ENCODE results near the gene LCT. TPM values are rescaled to one million over a fixed set of nuclear protein-coding genes. Genes with fewer than 3 reads are reported as not detected.

LCT gene
- total and polyA plus RNA-seq, 12 donors = not detected

- 89% methylated on average over 17 of the region's 17 CpGs for WGBS, 2 donors
- H3K9me3 ChIP-seq = no peaks in the 10 kb centered on the region
- H3K27me3 ChIP-seq = no peaks in the 10 kb centered on the region
- TF ChIP-seq CTCF (IDR thresholded peaks at IDR 0.05) = no peak
- H3K4me1 ChIP-seq = no peaks in the 10 kb centered on the region
- ATAC-seq (no peak), DNase-seq (no peak)
- intact Hi-C loops (cut with DNase I) = no loop called here
- no peak overlapping the region for H3K27ac ChIP-seq
- peaks cover 0 to 94% (median 13%) of the 10 kb centered on the region in 9 donors for H3K36me3 ChIP-seq
- no peak overlapping the region for H3K4me3 ChIP-seq
Observed at GRCh38 chr2:135850892-135851668, 14.1 kb upstream of the LCT start.

DNA sequence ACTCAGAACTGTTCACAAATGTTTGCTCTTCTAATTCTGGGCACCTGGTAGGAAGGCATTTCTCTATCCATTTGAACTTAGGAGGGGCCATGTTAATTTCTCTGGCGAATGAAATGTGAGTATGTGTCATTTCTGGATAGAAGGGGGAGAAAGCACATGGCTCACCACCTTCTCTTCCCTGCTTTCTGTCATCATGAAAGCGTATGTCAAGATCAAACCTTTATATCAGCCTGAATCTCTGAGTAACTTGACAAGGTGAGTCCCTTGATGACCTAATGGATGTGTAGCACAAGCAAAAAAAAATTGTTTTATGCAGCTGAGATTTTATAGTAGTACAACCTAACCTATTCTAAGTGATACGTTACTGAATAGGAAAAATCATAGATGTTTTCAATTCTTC, 12.1 kb upstream of the LCT start:
- no peak for TF ChIP-seq CTCF (IDR thresholded peaks at IDR 0.05)
- Histone ChIP-seq H3K4me3 (no peak overlapping the region), H3K4me1 (no peaks in the 10 kb centered on the region), H3K27ac (no peak overlapping the region), H3K9me3 (no peaks in the 10 kb centered on the region), H3K36me3 (peaks cover 0 to 92% (median 19%) of the 10 kb centered on the region in 9 donors), H3K27me3 (no peaks in the 10 kb centered on the region)
- DNase-seq (no peak), ATAC-seq (no peak)
- intact Hi-C loops (cut with DNase I) = no loop called here
- WGBS, 2 donors = 94 to 98% methylated on average over 3 of the region's 3 CpGs

- H3K4me1 ChIP-seq = peaks cover 0 to 5% (median under 1%) of the 10 kb centered on the region in 9 donors
- H3K9me3 ChIP-seq = no peaks in the 10 kb centered on the region
- 96 to 97% methylated on average over 5 of the region's 5 CpGs for WGBS, 2 donors
- no peak for TF ChIP-seq CTCF (IDR thresholded peaks at IDR 0.05)
- H3K4me3 ChIP-seq = no peak overlapping the region
- DNase-seq (no peak), ATAC-seq (no peak)
- no peak overlapping the region for H3K27ac ChIP-seq
- peaks cover 0 to 86% (median 19%) of the 10 kb centered on the region in 9 donors for H3K36me3 ChIP-seq
- no peaks in the 10 kb centered on the region for H3K27me3 ChIP-seq
- intact Hi-C loops (cut with DNase I) = no loop called here
Observed at GRCh38 chr2:135845997-135846396, 9.0 kb upstream of the LCT start.

DNA sequence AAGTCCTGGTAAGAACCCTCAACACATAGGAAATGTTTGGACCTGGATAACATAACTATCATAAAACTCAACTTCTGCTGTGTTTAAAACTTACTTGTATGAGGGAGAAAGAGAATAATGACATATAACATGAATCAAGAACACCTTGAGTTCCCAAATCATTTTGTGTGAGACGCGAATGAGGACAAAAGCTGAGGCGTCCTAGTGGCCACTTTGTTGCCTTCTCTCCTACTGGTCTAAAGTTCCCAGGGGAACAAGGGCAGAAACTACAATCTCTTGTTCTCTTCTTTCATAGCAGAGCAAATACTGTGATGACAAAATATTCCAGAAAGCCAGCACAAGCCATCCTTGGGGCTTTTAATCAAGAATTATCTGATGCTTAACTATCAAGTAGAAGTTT, 8.3 kb upstream of the LCT start:
- intact Hi-C loops (cut with DNase I) = no loop called here
- DNase-seq (no peak), ATAC-seq (no peak)
- Histone ChIP-seq H3K27ac (no peak overlapping the region), H3K9me3 (no peaks in the 10 kb centered on the region), H3K36me3 (peaks cover 0 to 79% (median 12%) of the 10 kb centered on the region in 9 donors), H3K4me3 (no peak overlapping the region), H3K4me1 (peaks cover 0 to 13% (median 8%) of the 10 kb centered on the region in 9 donors), H3K27me3 (no peaks in the 10 kb centered on the region)
- 91 to 93% methylated on average over 3 of the region's 3 CpGs for WGBS, 2 donors
- no peak for TF ChIP-seq CTCF (IDR thresholded peaks at IDR 0.05)

Data from heart right ventricle (tissue), 16 donors.